ENCODE data around the gene TSNAX.
"Not testable (repeated sequence)": the region's sequence is repeated elsewhere in the genome, so short reads cannot be mapped to it uniquely, and the experiment has no call there.

The TSNAX gene

GRCh38 chr1:231528172-231529029 is at the start of gene TSNAX:
TSS of gene TSNAX (plus strand) at chr1:231528669. CDS start at chr1:231528811, 142 bp downstream.
- peak; percentile 85 for DNase-seq

- DNase-seq = no peak
Observed at GRCh38 chr1:231478811-231479210, 49.7 kb upstream of the TSNAX start.

- no peak for DNase-seq
Observed at GRCh38 chr1:231480008-231480407, 48.5 kb upstream of the TSNAX start.

- DNase-seq = no peak
Observed at GRCh38 chr1:231481289-231481688, 47.2 kb upstream of the TSNAX start.

- DNase-seq = no peak
Observed at GRCh38 chr1:231485029-231485784, 43.3 kb upstream of the TSNAX start.

GRCh38 chr1:231487019-231487418 is 41.5 kb upstream of the TSNAX start:
- DNase-seq = no peak

- DNase-seq = no peak
Observed at GRCh38 chr1:231487910-231488309, 40.6 kb upstream of the TSNAX start.

- DNase-seq = peak; percentile 66
Observed at GRCh38 chr1:231493421-231494185, 34.9 kb upstream of the TSNAX start.

GRCh38 chr1:231494439-231495110 is 33.9 kb upstream of the TSNAX start:
- no peak for DNase-seq

- DNase-seq = no peak
Observed at GRCh38 chr1:231497629-231498152, 30.8 kb upstream of the TSNAX start.

- DNase-seq = no peak
Observed at GRCh38 chr1:231499148-231499763, 29.2 kb upstream of the TSNAX start.

- DNase-seq = no peak
Observed at GRCh38 chr1:231500666-231501065, 27.8 kb upstream of the TSNAX start.

GRCh38 chr1:231503168-231503567 is 25.3 kb upstream of the TSNAX start:
- not testable (repeated sequence) for DNase-seq

- DNase-seq = no peak
Observed at GRCh38 chr1:231507476-231508355, 20.8 kb upstream of the TSNAX start.

GRCh38 chr1:231508497-231508896 is 20.0 kb upstream of the TSNAX start:
- no peak for DNase-seq

- DNase-seq = no peak
Observed at GRCh38 chr1:231508941-231509340, 19.5 kb upstream of the TSNAX start.

- no peak for DNase-seq
Observed at GRCh38 chr1:231512147-231512698, 16.2 kb upstream of the TSNAX start.

- no peak for DNase-seq
Observed at GRCh38 chr1:231515748-231516147, 12.7 kb upstream of the TSNAX start.

GRCh38 chr1:231517076-231517475 is 11.4 kb upstream of the TSNAX start:
- DNase-seq = no peak

- no peak for DNase-seq
Observed at GRCh38 chr1:231518485-231519034, 9.9 kb upstream of the TSNAX start.
